H1 (cell line): ENCODE results near the gene ERH. TPM values are rescaled to one million over a fixed set of nuclear protein-coding genes. Genes with fewer than 3 reads are reported as not detected.

Experiments used
- CTCF ChIA-PET: fragments of 300-600 bp; sonication (Branson Sonifier 250); formaldehyde crosslinking; loops from one replicate; lab custom pipeline; 2021; ENCODE audit not compliant: partially characterized antibody; lab: Charles Lee
- POLR2A ChIA-PET: fragments of 300-600 bp; sonication (Branson Sonifier 250); formaldehyde crosslinking; loops from one replicate; lab custom pipeline; 2021; ENCODE audit warnings: inconsistent platforms; ENCODE audit not compliant: partially characterized antibody; lab: Charles Lee
- DNase-seq, 2 experiments: peaks; one replicate each; pipeline versions ENCODE4 v3.0.0 to v3.0.0-alpha.2; 2010 to 2022; ENCODE audit warnings: low spot score in 2 of 2, low read depth in 1 of 2, mixed read lengths in 1 of 2
- FAIRE-seq: peaks from 2 replicates; lab custom pipeline; 2011; peaks lifted over from hg19 to GRCh38; lab: Jason Lieb, UNC
- H2AFZ ChIP-seq: 2 replicates; pipeline ENCODE4 v1.8.1; 2012; ENCODE audit warnings: low read length, inconsistent platforms
- H2AK5ac ChIP-seq: 2 replicates; pipeline ENCODE4 v1.6.1; 2013; ENCODE audit warnings: low read depth, low read length
- H2BK120ac ChIP-seq: replicated peaks from 2 replicates; pipeline ENCODE3; 2013; ENCODE audit warnings: low read depth, low read length, inconsistent platforms
- H2BK12ac ChIP-seq: 2 replicates; pipeline ENCODE4 v1.6.1; 2013; ENCODE audit warnings: low read depth, low read length
- H2BK15ac ChIP-seq: 2 replicates; pipeline ENCODE4 v1.6.1; 2013; ENCODE audit warnings: low read length
- H2BK20ac ChIP-seq: 2 replicates; pipeline ENCODE4 v1.6.1; 2013; ENCODE audit warnings: low read length
- H2BK5ac ChIP-seq: 2 replicates; pipeline ENCODE4 v1.6.1; 2013; ENCODE audit warnings: low read depth, low read length
- H3K14ac ChIP-seq: 2 replicates; pipeline ENCODE4 v1.6.1; 2013; ENCODE audit warnings: inconsistent platforms; ENCODE audit not compliant: insufficient read length
- H3K18ac ChIP-seq: 2 replicates; pipeline ENCODE4 v1.6.1; 2013; ENCODE audit warnings: low read length; ENCODE audit errors: extremely low read depth
- H3K23ac ChIP-seq: 2 replicates; pipeline ENCODE4 v1.6.1; 2013; ENCODE audit warnings: inconsistent platforms; ENCODE audit not compliant: insufficient read length
- H3K23me2 ChIP-seq: 2 replicates; pipeline ENCODE4 v1.6.1; 2013; ENCODE audit warnings: low read depth, low read length
- H3K27ac ChIP-seq: 2 replicates; pipeline ENCODE4 v1.6.1; 2011; ENCODE audit warnings: low read depth, low read length, inconsistent platforms
- H3K27me3 ChIP-seq, 4 experiments: replicated peaks in 1 of 4; 1 replicate in 1 of 4; 2 replicates in 3 of 4; pipeline versions ENCODE4 v1.6.1 to v1.8.1; 2011 to 2013; ENCODE audit warnings: low read length in 3 of 4, mild to moderate bottlenecking in 3 of 4, inconsistent platforms in 2 of 4, mixed read lengths in 2 of 4, moderate library complexity in 1 of 4; ENCODE audit not compliant: control insufficient read depth in 3 of 4, insufficient read depth in 3 of 4; ENCODE audit errors: extremely low read depth in 1 of 4
- H3K36me3 ChIP-seq, 4 experiments: 2 replicates each; pipeline versions ENCODE4 v1.6.1 to v1.8.1; 2011 to 2013; ENCODE audit warnings: mild to moderate bottlenecking in 4 of 4, low read length in 3 of 4, moderate library complexity in 2 of 4, control low read depth in 1 of 4, inconsistent platforms in 1 of 4; ENCODE audit not compliant: insufficient read depth in 4 of 4, control insufficient read depth in 2 of 4
- H3K4ac ChIP-seq: replicated peaks from 2 replicates; pipeline ENCODE3; 2013; ENCODE audit warnings: low read length, low read depth, mixed read lengths, inconsistent platforms; ENCODE audit not compliant: insufficient read length
- H3K4me1 ChIP-seq, 4 experiments: replicated peaks in 1 of 4; 1 replicate in 1 of 4; 2 replicates in 3 of 4; pipeline versions ENCODE4 v1.6.1 to v1.8.1; 2011 to 2013; ENCODE audit warnings: low read length in 3 of 4, inconsistent platforms in 2 of 4, mixed read lengths in 1 of 4; ENCODE audit not compliant: insufficient read depth in 4 of 4, control insufficient read depth in 3 of 4
- H3K4me2 ChIP-seq, 2 experiments: 2 replicates each; pipeline versions ENCODE4 v1.6.1 to v1.8.1; 2011 to 2013; ENCODE audit warnings: low read depth in 2 of 2, low read length in 2 of 2, control low read depth in 1 of 2, inconsistent platforms in 1 of 2, mild to moderate bottlenecking in 1 of 2; ENCODE audit not compliant: insufficient read depth in 1 of 2
- H3K4me3 ChIP-seq, 4 experiments: fragments of 200-600, 300-600 bp in 1 of 4; sonication (generic), shearing (Covaris generic), sonication (Bioruptor Twin) in 1 of 4; 2 replicates each; pipeline versions ENCODE4 v1.5.1 to v1.8.1; 2011 to 2016; ENCODE audit warnings: low read length in 4 of 4, low read depth in 3 of 4, control low read depth in 2 of 4, inconsistent platforms in 2 of 4, mild to moderate bottlenecking in 2 of 4, mixed read lengths in 1 of 4, moderate library complexity in 1 of 4; ENCODE audit not compliant: insufficient read depth in 2 of 4; ENCODE audit errors: extremely low read depth in 1 of 4
- H3K56ac ChIP-seq: replicated peaks from 2 replicates; pipeline ENCODE3; 2013; ENCODE audit warnings: low read depth, mild to moderate bottlenecking, mixed read lengths, low read length, inconsistent platforms; ENCODE audit not compliant: insufficient read length
- H3K79me1 ChIP-seq: 2 replicates; pipeline ENCODE4 v1.6.1; 2013; ENCODE audit warnings: low read depth, low read length, control low read depth
- H3K79me2 ChIP-seq, 2 experiments: 2 replicates each; pipeline versions ENCODE4 v1.6.1 to v1.8.1; 2012 to 2013; ENCODE audit warnings: low read length in 2 of 2, mild to moderate bottlenecking in 2 of 2, inconsistent platforms in 1 of 2; ENCODE audit not compliant: insufficient read depth in 2 of 2, control insufficient read depth in 1 of 2
- H3K9ac ChIP-seq, 4 experiments: replicated peaks in 1 of 4; 1 replicate in 1 of 4; 2 replicates in 3 of 4; pipeline versions ENCODE4 v1.6.1 to v1.8.1; 2011 to 2013; ENCODE audit warnings: low read depth in 3 of 4, low read length in 3 of 4, control low read depth in 2 of 4, mild to moderate bottlenecking in 2 of 4, moderate library complexity in 2 of 4, inconsistent platforms in 1 of 4; ENCODE audit errors: extremely low read depth in 1 of 4
- H3K9me3 ChIP-seq, 2 experiments: 2 replicates each; pipeline versions ENCODE4 v1.6.1 to v1.8.1; 2012 to 2013; ENCODE audit warnings: mild to moderate bottlenecking in 2 of 2, moderate library complexity in 2 of 2, control low read depth in 1 of 2, inconsistent platforms in 1 of 2, low read depth in 1 of 2, low read length in 1 of 2, mixed read lengths in 1 of 2; ENCODE audit not compliant: insufficient read depth in 2 of 2
- H4K20me1 ChIP-seq, 2 experiments: replicated peaks in 1 of 2; 2 replicates each; pipeline versions ENCODE3 to v1.8.1; 2011 to 2013; ENCODE audit warnings: inconsistent platforms in 2 of 2, low read length in 2 of 2, mild to moderate bottlenecking in 1 of 2; ENCODE audit not compliant: insufficient read depth in 2 of 2, control insufficient read depth in 1 of 2
- H4K5ac ChIP-seq: 2 replicates; pipeline ENCODE4 v1.6.1; 2013; ENCODE audit warnings: low read length, low read depth, mixed read lengths, inconsistent platforms; ENCODE audit not compliant: insufficient read length
- H4K8ac ChIP-seq: 2 replicates; pipeline ENCODE4 v1.8.0; 2013; ENCODE audit warnings: mild to moderate bottlenecking, moderate library complexity, low read length, inconsistent platforms; ENCODE audit not compliant: insufficient read depth; ENCODE audit errors: extremely low read depth
- H4K91ac ChIP-seq: replicated peaks from 2 replicates; pipeline ENCODE3; 2013; ENCODE audit warnings: low read length, mixed read lengths, inconsistent platforms; ENCODE audit not compliant: insufficient read length
- ATF2 ChIP-seq: IDR thresholded peaks from 2 replicates; pipeline ENCODE4 v1.6.1; 2012; ENCODE audit warnings: low read length, inconsistent platforms
- CHD1 ChIP-seq: IDR thresholded peaks from 2 replicates; pipeline ENCODE4 v1.6.1; 2012; ENCODE audit warnings: low read depth, low read length, improper control_type of control experiment
- EZH2 ChIP-seq: fragments of 200-600 bp; sonication (generic); IDR thresholded peaks from 2 replicates; pipeline ENCODE4 v1.7.1; 2012; ENCODE audit warnings: low read depth, mild to moderate bottlenecking, moderate library complexity, low read length, inconsistent platforms; ENCODE audit not compliant: severe bottlenecking
- HDAC6 ChIP-seq: IDR thresholded peaks from one replicate; pipeline ENCODE4 v1.7.1; 2012; ENCODE audit warnings: low read depth, mild to moderate bottlenecking, inconsistent platforms, low read length, moderate library complexity
- MAX ChIP-seq: IDR thresholded peaks from 2 replicates; pipeline ENCODE4 v1.6.1; 2012; ENCODE audit warnings: inconsistent platforms
- RNF2 ChIP-seq: fragments of 200-900, 300-1000 bp; sonication (generic); IDR thresholded peaks from 2 replicates; pipeline ENCODE4 v1.7.1; 2016; ENCODE audit warnings: borderline replicate concordance, low read depth, mild to moderate bottlenecking, antibody characterized with exemption, low read length; ENCODE audit not compliant: poor library complexity, severe bottlenecking; ENCODE audit errors: missing control alignments
- SRF ChIP-seq: IDR thresholded peaks from 2 replicates; pipeline ENCODE4 v1.6.1; 2011; ENCODE audit warnings: mild to moderate bottlenecking, low read depth, low read length, moderate library complexity
- WGBS, 2 experiments: shearing (Covaris generic) in 1 of 2; methylation state at CpG; one replicate each; pipeline versions ENCODE4 v1.1.6 to v1.1.7; 2013 to 2015; ENCODE audit warnings: low lambda C conversion rate in 2 of 2, mixed read lengths in 2 of 2, inconsistent platforms in 1 of 2, low coverage in 1 of 2, missing lambda C conversion rate in 1 of 2; ENCODE audit not compliant: insufficient replicate concordance in 2 of 2, insufficient coverage in 1 of 2, insufficient read length in 1 of 2; ENCODE audit errors: extremely low coverage in 1 of 2, missing lambda C conversion rate in 1 of 2; 5-methylcytosine and 5-hydroxymethylcytosine counted together
- polyA plus RNA-seq, 7 experiments: library from polyadenylated mRNA; depleted of rRNA in 3 of 7; stranded (reverse) in 5 of 7; unstranded in 2 of 7; fragments of >200 nt in 5 of 7; fragments of 200-250 nt in 2 of 7; gene quantifications; 1 replicate in 5 of 7; 2 replicates in 1 of 7; 4 replicates in 1 of 7; pipeline versions ENCODE4 v1.2.1 to v1.2.3, GENCODE V29; 2011 to 2013; ENCODE audit warnings: missing spikeins in 2 of 7, mixed read lengths in 2 of 7
- total RNA-seq: library from RNA; stranded (reverse); fragmentation: NEBNext Ultra II Directional; extraction: Animal tissue kit (Norgen Biotek cat#: 25700); gene quantifications from 2 replicates; pipeline ENCODE4 v1.2.1, GENCODE V29; 2021

The ERH gene
- total and polyA plus RNA-seq, 2 of the 8 experiments (the other 6 are each of a cell fraction or from before 2014, with no cell fraction given) = 329 to 454 TPM

GRCh38 chr14:69368381-69368780, 29.7 kb downstream of the ERH start:
- Histone ChIP-seq H4K91ac (no peak overlapping the region), H3K23me2 (no peaks in the 10 kb centered on the region), H3K4me3 (no peak overlapping the region), H4K20me1 (peaks cover 1 to 3% of the 10 kb centered on the region in 2 experiments), H3K27ac (no peak overlapping the region), H4K8ac (no peak overlapping the region), H3K4me2 (no peak overlapping the region), H2BK15ac (no peak overlapping the region), H3K36me3 (0 out of 8 replicates have a peak, but pooled peaks cover 0 to 2% (median 0%) of the 10 kb centered on the region in 4 experiments), H3K4ac (no peak overlapping the region), H2AFZ (no peak overlapping the region), H2BK5ac (no peak overlapping the region), H3K4me1 (peaks cover 0 to 3% (median 0%) of the 10 kb centered on the region in 4 experiments; a peak in 1 of 7 replicates), H3K23ac (no peak overlapping the region), H3K18ac (no peak overlapping the region), H3K27me3 (no peaks in the 10 kb centered on the region), H3K79me2 (no peaks in the 10 kb centered on the region), H2BK120ac (no peak overlapping the region), H3K9me3 (no peaks in the 10 kb centered on the region), H2BK20ac (no peak overlapping the region), H3K14ac (no peak overlapping the region), H3K79me1 (no peaks in the 10 kb centered on the region), H4K5ac (no peak overlapping the region), H3K9ac (no peak overlapping the region), H2BK12ac (no peak overlapping the region), H2AK5ac (no peak overlapping the region), H3K56ac (no peak overlapping the region)
- 94% methylated on average over 1 of the region's 1 CpG; no CpG with 5 or more reads in 1 of the 2 experiments for WGBS, 2 experiments
- no peak for FAIRE-seq
- DNase-seq = no peak
- CTCF ChIA-PET = interaction anchor here (0.9 to 11.8 kb wide), 5 partner anchors 13 to 239 kb away, joined by 3 to 130 read pairs (median 7); no protein-coding TSS in a partner anchor
- POLR2A ChIA-PET = interaction anchor here (1.1 to 3.2 kb wide), 4 partner anchors 9 to 87 kb away, joined by 3 to 10 read pairs (median 4); no protein-coding TSS in a partner anchor
- TF ChIP-seq ATF2 (no peak), EZH2 (no peak), CHD1 (no peak), RNF2 (no peak), SRF (no peak), MAX (no peak), HDAC6 (no peak)
